Parathyroid adenoma (tissue), 2 donors: ENCODE measurements around the gene DGKQ.
"Not testable (repeated sequence)": the region's sequence is repeated elsewhere in the genome, so short reads cannot be mapped to it uniquely, and the experiment has no call there.

Source experiments
- H2AFZ ChIP-seq: fragments of 300-600 bp; sonication (generic); one replicate; pipeline ENCODE4 v1.7.0; 2017; ENCODE audit warnings: antibody characterized with exemption, mild to moderate bottlenecking
- H3K27ac ChIP-seq: fragments of 300-600 bp; sonication (generic); one replicate; pipeline ENCODE4 v1.7.0; 2017
- H3K27me3 ChIP-seq: fragments of 300-600 bp; sonication (generic); one replicate; pipeline ENCODE4 v1.7.0; 2017; ENCODE audit warnings: low read length; ENCODE audit not compliant: control insufficient read depth, insufficient read depth
- H3K36me3 ChIP-seq: fragments of 300-600 bp; sonication (generic); one replicate; pipeline ENCODE4 v1.7.0; 2017; ENCODE audit warnings: low read length; ENCODE audit not compliant: control insufficient read depth, insufficient read depth
- H3K4me1 ChIP-seq: fragments of 300-600 bp; sonication (generic); one replicate; pipeline ENCODE4 v1.7.0; 2017; ENCODE audit warnings: control low read depth
- H3K4me2 ChIP-seq: fragments of 300-600 bp; sonication (generic); one replicate; pipeline ENCODE4 v1.7.0; 2017; ENCODE audit warnings: low read length
- H3K4me3 ChIP-seq: fragments of 300-600 bp; sonication (generic); one replicate; pipeline ENCODE4 v1.7.0; 2017; ENCODE audit warnings: low read depth, low read length
- H3K79me2 ChIP-seq: fragments of 300-600 bp; sonication (generic); one replicate; pipeline ENCODE4 v1.7.0; 2017; ENCODE audit warnings: control low read depth
- H3K9ac ChIP-seq: fragments of 300-600 bp; sonication (generic); one replicate; pipeline ENCODE4 v1.7.0; 2017; ENCODE audit warnings: mild to moderate bottlenecking
- H3K9me3 ChIP-seq: fragments of 300-600 bp; sonication (generic); one replicate; pipeline ENCODE4 v1.7.0; 2017; ENCODE audit warnings: low read length; ENCODE audit not compliant: control insufficient read depth
- TF ChIP-seq, protein P1 (sequence below): fragments of 300-600 bp; sonication (generic); IDR thresholded peaks from one replicate; pipeline ENCODE4 v1.7.0; 2017; ENCODE audit warnings: antibody characterized with exemption, mild to moderate bottlenecking
- donor health status: primary hyperparathyroidism.

DGKQ gene

DNA sequence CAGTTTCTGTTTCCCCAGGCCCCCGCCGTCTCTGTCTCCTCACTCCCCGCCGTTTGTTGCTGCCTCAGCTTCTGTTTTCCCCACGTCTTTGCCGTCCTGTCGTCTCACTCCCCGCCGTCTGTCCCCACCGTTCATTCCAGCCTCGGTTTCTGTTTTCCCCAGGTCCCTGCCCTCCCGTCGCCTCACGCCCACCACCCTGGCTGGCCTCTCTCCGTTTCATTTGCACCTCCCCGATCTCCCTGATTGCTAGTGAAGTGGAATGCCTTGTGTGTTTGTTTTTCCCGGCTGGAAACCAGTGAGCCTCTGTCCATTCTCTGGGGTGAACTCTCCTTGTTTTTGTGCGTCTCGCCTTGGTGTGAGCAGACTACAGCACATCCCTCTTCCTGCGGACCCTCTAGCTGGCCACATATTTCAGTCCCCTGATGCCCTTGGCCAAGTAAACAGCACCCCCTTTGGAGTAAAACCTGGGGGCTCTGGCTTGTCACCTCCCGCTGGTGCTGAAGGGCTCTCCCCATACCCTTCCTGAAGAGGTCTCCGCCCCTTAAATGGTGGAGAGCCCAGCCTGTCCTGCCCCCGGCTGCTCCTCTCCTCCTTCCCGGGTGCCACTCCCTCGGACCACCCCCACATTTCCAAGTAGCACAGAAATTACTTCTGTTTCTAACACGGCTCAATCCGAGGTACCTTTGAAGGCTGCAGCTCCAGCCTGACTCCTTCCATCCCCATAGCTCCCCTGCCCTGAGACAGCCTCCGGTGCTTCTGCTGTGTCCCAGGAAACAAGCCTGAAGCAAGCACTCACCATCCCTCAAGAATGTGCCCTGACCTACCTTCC, 27.9 kb downstream of the DGKQ start:
- Histone ChIP-seq H3K9ac (no peak overlapping the region), H3K4me1 (no peaks in the 10 kb centered on the region), H3K4me2 (no peak overlapping the region), H3K27me3 (no peaks in the 10 kb centered on the region), H3K36me3 (no peaks in the 10 kb centered on the region), H3K4me3 (no peak overlapping the region), H2AFZ (no peak overlapping the region), H3K9me3 (no peaks in the 10 kb centered on the region), H3K79me2 (peaks cover 5% of the 10 kb centered on the region), H3K27ac (no peak overlapping the region)
- TF ChIP-seq, protein P1, sequence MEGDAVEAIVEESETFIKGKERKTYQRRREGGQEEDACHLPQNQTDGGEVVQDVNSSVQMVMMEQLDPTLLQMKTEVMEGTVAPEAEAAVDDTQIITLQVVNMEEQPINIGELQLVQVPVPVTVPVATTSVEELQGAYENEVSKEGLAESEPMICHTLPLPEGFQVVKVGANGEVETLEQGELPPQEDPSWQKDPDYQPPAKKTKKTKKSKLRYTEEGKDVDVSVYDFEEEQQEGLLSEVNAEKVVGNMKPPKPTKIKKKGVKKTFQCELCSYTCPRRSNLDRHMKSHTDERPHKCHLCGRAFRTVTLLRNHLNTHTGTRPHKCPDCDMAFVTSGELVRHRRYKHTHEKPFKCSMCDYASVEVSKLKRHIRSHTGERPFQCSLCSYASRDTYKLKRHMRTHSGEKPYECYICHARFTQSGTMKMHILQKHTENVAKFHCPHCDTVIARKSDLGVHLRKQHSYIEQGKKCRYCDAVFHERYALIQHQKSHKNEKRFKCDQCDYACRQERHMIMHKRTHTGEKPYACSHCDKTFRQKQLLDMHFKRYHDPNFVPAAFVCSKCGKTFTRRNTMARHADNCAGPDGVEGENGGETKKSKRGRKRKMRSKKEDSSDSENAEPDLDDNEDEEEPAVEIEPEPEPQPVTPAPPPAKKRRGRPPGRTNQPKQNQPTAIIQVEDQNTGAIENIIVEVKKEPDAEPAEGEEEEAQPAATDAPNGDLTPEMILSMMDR = no peak

DNA sequence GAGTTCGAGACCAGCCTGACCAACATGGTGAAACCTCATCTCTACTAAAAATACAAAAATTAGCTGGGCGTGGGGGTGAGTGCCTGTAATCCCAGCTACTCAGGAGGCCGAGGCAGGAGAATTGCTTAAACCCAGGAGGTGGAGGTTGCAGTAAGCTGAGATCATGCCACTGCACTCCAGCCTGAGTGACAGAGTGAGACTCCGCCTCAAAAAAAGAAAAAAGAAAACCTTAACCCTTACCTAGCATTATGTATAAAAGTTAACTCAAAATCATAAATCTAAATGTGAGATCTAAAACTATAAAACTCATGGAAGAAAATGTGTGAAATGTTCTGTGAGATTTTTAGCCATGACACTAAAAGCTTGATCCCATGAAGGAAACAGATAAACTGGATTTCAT, 33.9 kb downstream of the DGKQ start:
- not testable (repeated sequence) for H3K79me2 ChIP-seq, H3K9me3 ChIP-seq, H3K4me2 ChIP-seq, H3K9ac ChIP-seq, H3K27ac ChIP-seq, H2AFZ ChIP-seq, H3K4me3 ChIP-seq, H3K27me3 ChIP-seq, H3K4me1 ChIP-seq, H3K36me3 ChIP-seq

DNA sequence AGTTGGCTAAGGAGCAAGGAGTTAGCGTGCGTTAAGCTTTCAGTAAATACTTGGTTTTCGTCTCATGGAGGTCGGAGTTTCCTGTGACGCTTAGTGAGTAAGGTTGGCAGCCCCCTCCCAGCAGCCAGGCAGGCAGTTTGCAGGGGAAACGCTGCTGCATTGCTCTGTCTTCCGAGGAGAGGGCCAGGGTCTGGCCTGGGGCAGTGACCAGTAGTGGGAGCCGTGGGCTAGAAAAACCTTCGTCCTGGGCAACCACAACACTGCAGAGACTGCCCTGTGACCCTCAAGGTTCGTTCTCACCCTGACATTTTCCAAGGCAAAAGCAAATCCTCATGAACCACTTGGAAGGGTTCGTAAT, 40.7 kb downstream of the DGKQ start:
- no peaks in the 10 kb centered on the region for H3K9me3 ChIP-seq
- peak overlapping the region; percentile 86 for H2AFZ ChIP-seq
- TF ChIP-seq, protein P1 = no peak
- peaks cover 5% of the 10 kb centered on the region for H3K79me2 ChIP-seq
- no peaks in the 10 kb centered on the region for H3K36me3 ChIP-seq
- peak overlapping the region; percentile 97 for H3K4me2 ChIP-seq
- peaks cover 3% of the 10 kb centered on the region for H3K4me1 ChIP-seq
- peak overlapping the region; percentile 37 for H3K27ac ChIP-seq
- no peak overlapping the region for H3K9ac ChIP-seq
- peak overlapping the region; percentile 86 for H3K4me3 ChIP-seq
- H3K27me3 ChIP-seq = no peaks in the 10 kb centered on the region

DNA sequence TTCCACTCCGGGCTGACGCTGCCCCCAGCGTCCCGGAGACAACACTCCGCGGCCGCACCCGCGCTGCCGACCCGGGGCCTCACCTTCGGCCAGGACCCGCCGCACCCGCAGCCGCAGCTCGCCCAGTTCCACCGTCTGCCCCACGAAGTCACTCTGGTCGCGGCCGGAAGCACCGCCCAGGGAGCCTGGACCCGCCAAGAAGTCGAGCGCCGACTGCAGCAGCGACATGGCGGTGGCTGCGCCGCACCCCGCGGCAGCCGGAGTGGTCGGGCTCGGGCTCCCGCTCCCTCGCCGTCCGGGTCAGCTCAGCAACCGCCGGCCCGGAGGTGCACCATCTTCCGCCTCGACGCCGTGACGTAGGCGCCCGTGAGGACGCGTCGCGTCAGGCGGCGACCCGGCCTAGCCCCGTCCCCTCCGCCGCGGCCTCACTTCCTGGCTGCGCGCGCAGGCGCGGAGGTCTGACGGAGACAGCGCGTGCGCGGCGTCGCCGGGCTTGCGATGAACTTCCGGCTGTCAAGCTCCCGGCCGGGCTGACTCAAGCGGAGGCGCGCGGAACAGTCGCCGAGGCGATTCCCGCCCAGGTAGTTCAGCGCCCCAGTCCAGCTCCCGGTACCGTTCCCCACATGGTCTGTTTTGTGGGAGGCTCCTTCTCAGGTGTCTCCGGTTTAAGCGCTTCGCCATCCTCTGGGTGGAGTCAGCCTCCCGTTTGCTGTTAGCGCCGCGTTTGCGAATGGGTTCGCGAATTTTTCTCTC, 41.2 kb downstream of the DGKQ start, which contains the start of the genes GAK and TMEM175:
GAK (minus strand) TSS at position 357 of the 753 bp plus-strand sequence; CDS start at position 228, 129 bp downstream.
TMEM175 (plus strand) TSS at position 501 of the 753 bp plus-strand sequence. CDS start 15,280 bp downstream, outside the sequence.
- no peaks in the 10 kb centered on the region for H3K9me3 ChIP-seq
- H3K27ac ChIP-seq = peak within 1 kb of the TSS; percentile 76
- peak within 1 kb of the TSS; percentile 63 for H3K9ac ChIP-seq
- peaks cover 6% of the 10 kb centered on the region for H3K79me2 ChIP-seq
- peak within 1 kb of the TSS; percentile 97 for H3K4me2 ChIP-seq
- H3K4me1 ChIP-seq = peaks cover 3% of the 10 kb centered on the region
- TF ChIP-seq, protein P1 = no peak
- H3K36me3 ChIP-seq = no peaks in the 10 kb centered on the region
- peak within 1 kb of the TSS; percentile 86 for H3K4me3 ChIP-seq
- H3K27me3 ChIP-seq = no peaks in the 10 kb centered on the region
- peak within 1 kb of the TSS; percentile 86 for H2AFZ ChIP-seq
